ENCODE results near the gene UBL7.

UBL7 gene

GRCh38 chr15:74422265-74422651 is 38.7 kb downstream of the UBL7 start:
- DNase-seq = no peak

- no peak for DNase-seq
These were observed 39.4 kb downstream of the UBL7 start for GRCh38 chr15:74421302-74422245.

- no peak for DNase-seq
These were observed 40.6 kb downstream of the UBL7 start for GRCh38 chr15:74420193-74420905.

GRCh38 chr15:74419432-74419831 is 41.5 kb downstream of the UBL7 start:
- DNase-seq = no peak

GRCh38 chr15:74418575-74419338 is 42.2 kb downstream of the UBL7 start:
- no peak for DNase-seq

GRCh38 chr15:74417670-74418069 is 43.3 kb downstream of the UBL7 start:
- no peak for DNase-seq

GRCh38 chr15:74417225-74417624 is 43.7 kb downstream of the UBL7 start:
- no peak for DNase-seq

GRCh38 chr15:74415966-74416916 is 44.7 kb downstream of the UBL7 start:
- no peak for DNase-seq

- DNase-seq = no peak
These were observed 46.2 kb downstream of the UBL7 start for GRCh38 chr15:74414603-74415338.

GRCh38 chr15:74414081-74414580 is 46.8 kb downstream of the UBL7 start:
- no peak for DNase-seq

GRCh38 chr15:74413350-74414080 is 47.4 kb downstream of the UBL7 start:
- no peak for DNase-seq

GRCh38 chr15:74412159-74412558 is 48.8 kb downstream of the UBL7 start:
- DNase-seq = no peak

GRCh38 chr15:74411686-74412085 is 49.3 kb downstream of the UBL7 start:
- DNase-seq = no peak

GRCh38 chr15:74410502-74410901 is 50.5 kb downstream of the UBL7 start:
- no peak for DNase-seq

- DNase-seq = no peak
These were observed 51.7 kb downstream of the UBL7 start for GRCh38 chr15:74409225-74409624.

GRCh38 chr15:74408815-74409214 is 52.1 kb downstream of the UBL7 start:
- no peak for DNase-seq

GRCh38 chr15:74408385-74408784 is 52.6 kb downstream of the UBL7 start:
- DNase-seq = no peak

GRCh38 chr15:74406992-74407705 is 53.8 kb downstream of the UBL7 start:
- no peak for DNase-seq

- DNase-seq = no peak
These were observed 54.4 kb downstream of the UBL7 start for GRCh38 chr15:74406517-74406916.

GRCh38 chr15:74405823-74406222 is 55.1 kb downstream of the UBL7 start:
- no peak for DNase-seq

Data from NCI-H1436 treated with DMSO at 0.1 percent for 48 hours (cell line).